Fibroblast of pulmonary artery (primary cell): ENCODE results near the gene NRM.

Experiments
- DNase-seq: peaks from one replicate; pipeline ENCODE4 v3.0.0-alpha.2; 2010; ENCODE audit warnings: low read depth
- H3K4me3 ChIP-seq: replicated peaks from 2 replicates; pipeline ENCODE4 v1.5.1; 2011; ENCODE audit warnings: low read depth, mild to moderate bottlenecking, control low read depth, low read length, moderate library complexity
- TF ChIP-seq, protein P1 (sequence below): IDR thresholded peaks from 2 replicates; pipeline ENCODE4 v1.5.1; 2011; ENCODE audit warnings: mild to moderate bottlenecking, control low read depth, low read length, inconsistent platforms; ENCODE audit errors: missing control alignments

Gene NRM

DNA sequence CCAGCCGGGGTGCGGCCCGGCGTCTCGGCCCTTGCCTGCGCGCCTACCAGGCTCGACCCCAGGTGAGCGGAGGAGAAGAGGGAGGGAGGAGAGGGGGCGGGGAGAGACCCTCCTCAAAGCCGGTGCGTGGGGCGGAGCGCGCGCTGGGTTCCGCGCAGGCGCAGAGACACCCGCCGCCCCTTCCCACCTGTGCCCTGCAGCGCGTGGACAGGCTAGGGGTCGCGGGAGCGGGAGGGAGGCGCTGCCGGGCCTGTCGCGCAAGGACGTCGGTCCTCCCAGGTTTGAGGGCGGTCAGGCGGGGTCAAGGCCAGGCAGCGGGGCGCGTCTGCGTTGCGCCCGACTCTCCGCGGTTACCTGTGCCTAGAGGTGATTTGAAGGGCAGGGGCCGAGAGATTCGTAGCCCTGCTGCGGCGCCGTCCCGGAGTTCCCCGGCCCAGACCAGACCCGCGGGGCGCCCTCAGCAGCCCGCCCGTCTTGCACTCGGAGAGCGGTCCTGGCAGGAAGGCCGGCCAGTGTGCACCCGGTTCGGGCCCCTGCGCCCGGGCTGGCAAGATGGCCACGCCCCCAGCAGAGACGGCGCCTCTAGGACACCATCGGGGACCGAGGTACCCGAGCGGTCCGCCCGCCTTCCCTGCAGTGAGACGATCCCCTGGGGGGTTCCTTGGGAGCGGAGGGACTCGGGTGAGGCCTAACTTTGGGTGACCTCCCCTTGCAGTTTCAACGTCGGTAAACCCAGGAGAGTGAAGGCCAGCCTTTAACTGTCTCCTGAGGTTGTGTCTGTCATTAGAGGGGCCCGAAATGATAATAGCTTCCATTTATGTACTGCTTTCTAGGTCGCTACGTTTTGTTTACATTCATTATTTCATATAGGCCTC lies 43.3 kb downstream of the NRM start:
- TF ChIP-seq, protein P1, sequence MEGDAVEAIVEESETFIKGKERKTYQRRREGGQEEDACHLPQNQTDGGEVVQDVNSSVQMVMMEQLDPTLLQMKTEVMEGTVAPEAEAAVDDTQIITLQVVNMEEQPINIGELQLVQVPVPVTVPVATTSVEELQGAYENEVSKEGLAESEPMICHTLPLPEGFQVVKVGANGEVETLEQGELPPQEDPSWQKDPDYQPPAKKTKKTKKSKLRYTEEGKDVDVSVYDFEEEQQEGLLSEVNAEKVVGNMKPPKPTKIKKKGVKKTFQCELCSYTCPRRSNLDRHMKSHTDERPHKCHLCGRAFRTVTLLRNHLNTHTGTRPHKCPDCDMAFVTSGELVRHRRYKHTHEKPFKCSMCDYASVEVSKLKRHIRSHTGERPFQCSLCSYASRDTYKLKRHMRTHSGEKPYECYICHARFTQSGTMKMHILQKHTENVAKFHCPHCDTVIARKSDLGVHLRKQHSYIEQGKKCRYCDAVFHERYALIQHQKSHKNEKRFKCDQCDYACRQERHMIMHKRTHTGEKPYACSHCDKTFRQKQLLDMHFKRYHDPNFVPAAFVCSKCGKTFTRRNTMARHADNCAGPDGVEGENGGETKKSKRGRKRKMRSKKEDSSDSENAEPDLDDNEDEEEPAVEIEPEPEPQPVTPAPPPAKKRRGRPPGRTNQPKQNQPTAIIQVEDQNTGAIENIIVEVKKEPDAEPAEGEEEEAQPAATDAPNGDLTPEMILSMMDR: no peak
- peak overlapping the region; percentile 85 for H3K4me3 ChIP-seq
- peak; percentile 49 for DNase-seq

DNA sequence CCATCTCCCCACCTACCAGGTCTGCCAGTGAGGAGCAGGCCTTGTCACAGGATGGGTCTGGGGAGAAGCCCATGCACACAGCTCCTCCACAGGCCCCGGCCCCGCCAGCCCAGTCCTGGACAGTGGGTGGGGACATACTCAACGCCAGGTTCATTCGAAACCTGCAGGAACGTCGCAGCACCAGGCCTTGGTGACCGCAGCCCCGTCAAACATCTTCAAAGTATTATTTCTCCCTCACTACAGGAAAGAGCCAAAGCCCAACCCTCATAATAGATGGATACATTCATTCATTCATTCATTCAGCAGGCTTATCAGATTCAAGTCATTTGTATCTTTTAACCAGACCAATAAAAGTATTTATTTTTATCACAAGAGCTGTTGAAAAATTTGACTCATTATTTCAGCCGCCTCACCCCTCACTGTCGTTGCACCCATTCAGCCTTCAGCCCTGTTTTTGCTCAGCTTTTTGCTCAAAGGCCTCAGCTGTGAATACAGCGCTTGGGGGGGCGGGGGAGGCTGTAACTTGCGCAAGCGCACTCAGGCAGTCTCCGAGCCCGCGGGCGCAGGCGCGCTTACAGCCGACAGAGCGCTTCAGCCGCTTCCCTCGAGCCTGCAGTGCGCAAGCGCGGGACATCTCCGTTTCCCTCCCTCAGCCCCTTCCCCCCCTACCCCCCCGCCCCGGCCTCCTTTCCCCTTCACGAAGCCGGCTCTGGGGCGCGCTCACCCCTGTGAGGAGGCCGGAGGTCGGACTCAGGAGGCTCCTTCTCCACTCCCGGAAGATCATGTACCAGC lies 44.1 kb downstream of the NRM start, which contains the start of gene C6orf136:
C6orf136 (plus strand) TSS at position 684 of the 792 bp plus-strand sequence; CDS start at position 783, 99 bp downstream.
- DNase-seq: peak; percentile 94
- TF ChIP-seq, protein P1: no peak
- peak within 1 kb of the TSS; percentile 85 for H3K4me3 ChIP-seq

DNA sequence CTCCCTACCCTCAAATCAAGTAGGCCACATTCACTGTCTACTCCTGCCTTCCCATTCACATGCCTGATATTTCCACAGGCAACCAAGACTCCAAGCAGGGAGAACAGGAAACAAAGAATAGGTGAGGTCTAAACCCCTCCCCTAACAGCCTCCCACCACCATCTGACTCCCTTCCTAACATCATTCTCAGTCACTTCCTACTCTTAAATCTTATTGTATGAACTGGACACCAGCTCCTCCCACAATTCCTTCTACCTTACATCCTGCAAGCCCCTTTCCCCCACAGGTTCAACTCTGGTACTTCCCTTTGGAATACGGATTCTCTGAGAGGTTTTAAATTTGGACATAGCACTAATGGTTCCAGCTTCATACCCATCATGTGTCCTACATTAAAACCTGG lies 44.8 kb downstream of the NRM start:
- TF ChIP-seq, protein P1: no peak
- H3K4me3 ChIP-seq: no peak overlapping the region
- no peak for DNase-seq

DNA sequence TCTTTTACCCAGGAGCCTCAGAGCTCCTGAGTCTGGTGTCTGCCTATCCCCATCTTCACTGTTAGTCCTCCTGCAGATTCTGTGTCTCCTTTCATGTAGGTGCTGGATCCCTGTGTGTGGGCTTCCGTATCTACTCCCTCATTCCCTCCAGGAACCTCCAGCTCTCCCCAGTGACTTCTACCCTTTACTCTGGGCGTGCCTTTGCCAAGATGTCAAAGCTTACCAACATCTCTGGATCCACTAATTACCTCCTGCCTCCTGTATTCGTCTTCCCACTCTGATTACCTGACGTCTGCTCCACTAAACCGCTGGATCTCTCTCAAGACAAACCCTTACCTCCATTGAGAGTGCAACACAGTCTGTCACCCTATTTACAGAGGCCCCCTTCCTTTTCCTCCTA lies 46.0 kb downstream of the NRM start:
- TF ChIP-seq, protein P1: no peak
- no peak overlapping the region for H3K4me3 ChIP-seq
- DNase-seq: no peak

DNA sequence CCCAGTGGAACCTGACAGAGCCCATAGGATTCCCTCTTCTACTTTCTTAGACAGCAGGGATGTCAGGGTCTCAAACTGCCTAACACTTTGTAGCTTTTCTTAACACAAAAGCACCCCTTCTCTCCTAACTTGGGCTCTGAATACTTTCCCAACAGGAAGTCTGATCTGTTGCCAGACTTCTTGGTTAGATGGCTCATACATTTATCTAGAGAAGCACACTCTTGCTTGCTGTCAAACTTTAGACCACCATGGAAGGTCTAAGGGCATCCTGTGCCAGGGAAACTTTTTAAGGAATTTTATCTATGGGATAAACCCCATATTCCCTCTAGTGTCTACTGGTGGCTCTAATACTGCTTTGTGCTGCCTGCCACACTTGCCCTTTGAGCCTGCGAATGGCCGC lies 47.1 kb downstream of the NRM start:
- TF ChIP-seq, protein P1: no peak
- no peak overlapping the region for H3K4me3 ChIP-seq
- DNase-seq: peak; percentile 39

DNA sequence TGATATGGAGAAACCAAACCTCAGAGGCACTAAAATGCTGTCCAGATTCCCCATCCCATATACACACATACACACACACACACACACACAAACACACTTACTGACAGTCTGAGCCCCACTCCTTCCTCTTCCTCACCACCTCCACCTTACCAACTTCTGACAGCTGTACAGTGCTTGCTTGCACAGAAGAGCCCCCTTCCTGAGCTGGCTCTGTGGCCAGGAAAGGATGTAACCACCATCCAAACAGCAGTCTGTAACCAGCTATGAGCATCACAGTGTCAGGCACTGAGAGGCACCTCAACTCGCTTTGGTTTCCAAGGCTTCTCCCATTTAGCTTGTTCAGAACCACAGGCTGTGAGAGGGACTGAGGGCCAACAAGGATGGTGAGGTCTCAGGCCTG lies 49.7 kb downstream of the NRM start:
- TF ChIP-seq, protein P1: no peak

More for the DNA sequence above, 49.7 kb downstream of the NRM start:
- DNase-seq: no peak
- H3K4me3 ChIP-seq: no peak overlapping the region
